ENCODE measurements around the gene ADARB2. TPM values are rescaled to one million over a fixed set of nuclear protein-coding genes. Genes with fewer than 3 reads are reported as not detected.
"Not testable (repeated sequence)": the region's sequence is repeated elsewhere in the genome, so short reads cannot be mapped to it uniquely, and the experiment has no call there.

The ADARB2 gene
- total RNA-seq, 2 experiments from 2014 or later = 0.63 to 0.99 TPM

DNA sequence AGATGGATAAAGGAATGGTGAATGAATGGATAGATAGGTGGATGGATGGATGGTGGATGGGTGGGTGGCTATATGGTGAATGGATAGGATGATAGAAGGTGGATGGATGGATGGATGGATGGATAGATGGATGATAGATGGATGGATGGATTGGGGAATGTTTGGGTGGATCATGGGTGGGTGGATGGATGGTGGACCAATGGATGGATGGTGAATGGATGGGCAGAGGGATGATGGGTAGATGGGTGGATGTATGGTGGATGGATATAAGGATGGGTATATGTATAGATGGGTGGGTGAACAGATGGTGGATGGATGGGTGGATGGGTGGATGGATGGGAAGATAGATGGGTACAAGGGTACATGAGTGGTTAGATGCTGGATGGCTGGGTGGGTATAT, 322.4 kb downstream of the ADARB2 start:
- DNase-seq (no peak), ATAC-seq (no peak)
- Mint-ChIP-seq H3K4me1 (ENCODE audit: low read depth) (peaks cover 3% of the 10 kb centered on the region), H3K9me3 (ENCODE audit: insufficient read depth) (no peaks in the 10 kb centered on the region), H3K27me3 (ENCODE audit: low read depth) (peaks cover 6% of the 10 kb centered on the region), H3K4me3 (no peak overlapping the region), H3K36me3 (ENCODE audit: low read depth) (no peaks in the 10 kb centered on the region), H3K27ac (no peak overlapping the region)
- CTCF ChIA-PET = no interaction called here
- POLR2A ChIA-PET = no interaction called here

DNA sequence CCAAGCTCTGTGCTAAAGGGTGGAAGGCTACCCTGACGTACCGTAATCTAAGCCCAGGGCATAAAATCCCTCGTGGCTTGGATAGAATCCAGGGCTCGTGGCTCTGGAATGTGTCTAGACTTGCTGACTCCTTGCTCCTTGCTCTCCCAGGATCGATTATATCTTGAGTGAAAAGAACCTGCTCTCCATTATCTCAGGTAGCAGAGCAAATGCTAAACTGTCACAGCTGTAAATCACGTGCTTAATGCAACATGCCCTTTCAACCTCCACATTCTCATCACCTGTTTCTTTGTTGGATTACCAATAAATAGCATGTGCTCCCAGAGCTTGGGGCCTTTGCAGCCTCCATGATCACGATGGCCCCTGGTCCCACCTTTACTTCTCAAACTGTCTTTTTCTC, 323.0 kb downstream of the ADARB2 start:
- H3K9me3 Mint-ChIP-seq (ENCODE audit: insufficient read depth); DNase-seq; H3K4me1 Mint-ChIP-seq (ENCODE audit: low read depth); H3K27me3 Mint-ChIP-seq (ENCODE audit: low read depth); POLR2A ChIA-PET; ATAC-seq; H3K4me3 Mint-ChIP-seq; H3K27ac Mint-ChIP-seq; H3K36me3 Mint-ChIP-seq (ENCODE audit: low read depth); CTCF ChIA-PET: not testable (repeated sequence)

DNA sequence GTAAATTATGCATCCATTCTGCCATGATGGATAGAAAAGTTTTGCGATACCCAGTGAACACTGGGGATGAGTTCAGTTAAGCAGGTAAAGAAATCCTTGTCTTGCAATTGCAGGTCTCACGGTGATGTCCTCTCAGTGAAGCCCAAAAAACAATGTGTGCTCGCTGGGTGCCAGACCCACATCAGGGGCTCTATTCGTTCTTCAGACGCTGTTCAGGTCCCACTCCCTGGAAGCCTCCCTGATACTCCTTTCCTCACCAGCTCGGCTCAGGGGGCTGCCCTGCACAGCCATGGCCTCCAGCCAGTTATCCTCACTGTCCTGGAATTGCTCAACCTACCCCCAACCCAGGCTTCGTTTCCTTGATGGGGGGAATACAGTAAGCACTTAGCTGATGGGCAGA, 323.5 kb downstream of the ADARB2 start:
- no peak overlapping the region for H3K27ac Mint-ChIP-seq
- no peaks in the 10 kb centered on the region for H3K36me3 Mint-ChIP-seq (ENCODE audit: low read depth)
- POLR2A ChIA-PET = no interaction called here
- no peak overlapping the region for H3K4me3 Mint-ChIP-seq
- peaks cover 3% of the 10 kb centered on the region for H3K4me1 Mint-ChIP-seq (ENCODE audit: low read depth)
- no peak for DNase-seq
- ATAC-seq = no peak
- peaks cover 6% of the 10 kb centered on the region for H3K27me3 Mint-ChIP-seq (ENCODE audit: low read depth)
- CTCF ChIA-PET = no interaction called here
- no peaks in the 10 kb centered on the region for H3K9me3 Mint-ChIP-seq (ENCODE audit: insufficient read depth)

DNA sequence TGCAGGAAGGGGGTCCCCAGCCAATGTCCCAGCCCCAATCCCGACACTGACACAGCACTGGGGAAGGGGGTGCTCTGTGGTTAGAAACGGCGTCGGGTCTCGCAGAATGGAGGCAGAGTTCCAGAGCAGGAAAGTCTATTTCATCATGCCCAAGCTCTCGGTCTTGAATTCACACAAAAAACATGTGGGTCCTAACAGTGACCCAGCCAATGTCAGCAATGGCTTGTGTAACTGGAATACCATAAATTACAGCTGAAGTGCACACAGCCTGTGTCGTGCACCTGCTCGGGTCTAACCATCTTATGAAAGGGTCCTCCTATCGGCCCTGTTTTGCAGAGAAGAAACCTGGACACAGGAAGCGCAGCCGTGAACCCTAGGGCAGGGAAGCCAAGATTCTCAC, 324.1 kb downstream of the ADARB2 start:
- no peak for ATAC-seq
- no peak overlapping the region for H3K27ac Mint-ChIP-seq
- no peaks in the 10 kb centered on the region for H3K9me3 Mint-ChIP-seq (ENCODE audit: insufficient read depth)
- H3K27me3 Mint-ChIP-seq (ENCODE audit: low read depth) = peaks cover 6% of the 10 kb centered on the region
- H3K4me1 Mint-ChIP-seq (ENCODE audit: low read depth) = peaks cover 3% of the 10 kb centered on the region
- POLR2A ChIA-PET = no interaction called here
- H3K36me3 Mint-ChIP-seq (ENCODE audit: low read depth) = no peaks in the 10 kb centered on the region
- no peak overlapping the region for H3K4me3 Mint-ChIP-seq
- no peak for DNase-seq
- CTCF ChIA-PET = no interaction called here

DNA sequence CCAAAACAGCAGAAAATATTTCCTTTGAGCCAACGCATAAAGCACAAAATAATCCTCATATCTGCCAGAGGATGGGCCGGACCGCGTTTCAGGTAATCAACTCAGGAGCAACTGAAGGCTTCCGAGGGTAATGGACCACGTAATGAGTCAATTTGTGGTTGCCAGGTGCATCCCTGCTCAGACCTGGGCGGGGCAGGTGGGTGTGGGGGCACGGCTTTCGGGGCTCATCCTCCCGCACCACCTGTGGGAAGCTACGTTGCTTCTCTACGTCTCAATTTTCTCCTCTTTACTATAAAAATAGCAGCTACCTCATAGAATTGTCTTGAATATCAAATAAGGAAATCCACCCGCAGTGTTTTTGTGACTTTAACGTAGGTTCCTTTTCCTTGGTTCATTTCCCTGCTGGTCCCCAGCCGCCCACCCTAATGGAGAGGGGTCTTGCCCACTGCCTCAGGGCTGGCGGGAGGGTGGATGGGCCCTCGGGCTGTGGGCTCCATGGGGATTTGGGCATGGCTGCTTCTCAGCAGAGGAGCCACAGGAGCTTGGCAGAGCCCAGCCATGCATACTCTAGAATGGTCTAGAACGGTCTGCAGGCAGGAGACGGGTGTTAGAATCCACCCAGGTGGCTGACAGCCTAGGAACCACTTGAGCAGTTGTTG, 324.7 kb downstream of the ADARB2 start:
- no peak overlapping the region for H3K27ac Mint-ChIP-seq
- H3K4me1 Mint-ChIP-seq (ENCODE audit: low read depth) = peaks cover 3% of the 10 kb centered on the region
- ChIA-PET CTCF (no interaction called here), POLR2A (no interaction called here)
- ATAC-seq (no peak), DNase-seq (no peak)
- H3K27me3 Mint-ChIP-seq (ENCODE audit: low read depth) = peaks cover 6% of the 10 kb centered on the region
- no peaks in the 10 kb centered on the region for H3K9me3 Mint-ChIP-seq (ENCODE audit: insufficient read depth)
- no peaks in the 10 kb centered on the region for H3K36me3 Mint-ChIP-seq (ENCODE audit: low read depth)
- no peak overlapping the region for H3K4me3 Mint-ChIP-seq

DNA sequence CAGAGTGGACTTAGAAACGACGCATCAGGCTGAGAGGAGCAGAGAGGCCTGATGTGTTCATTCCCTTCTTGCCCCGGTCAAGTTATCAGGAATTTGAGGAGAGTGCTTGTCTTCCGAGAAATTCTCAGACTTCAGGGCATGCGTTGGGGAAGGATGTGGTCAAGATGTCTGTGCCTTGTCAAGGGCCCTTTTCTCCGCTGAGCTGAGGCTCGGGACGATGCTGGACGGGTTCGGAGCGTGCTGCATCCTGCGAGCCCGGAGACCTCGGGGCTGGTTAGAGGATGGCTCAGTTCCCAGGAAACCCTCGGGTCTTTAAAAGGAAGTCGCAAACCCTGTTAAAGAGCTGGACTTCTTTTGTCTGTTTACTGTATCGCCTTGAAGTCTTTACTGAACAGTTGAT, 325.4 kb downstream of the ADARB2 start:
- POLR2A ChIA-PET = no interaction called here
- Mint-ChIP-seq H3K27me3 (ENCODE audit: low read depth) (peaks cover 6% of the 10 kb centered on the region), H3K9me3 (ENCODE audit: insufficient read depth) (no peaks in the 10 kb centered on the region), H3K4me1 (ENCODE audit: low read depth) (peaks cover 3% of the 10 kb centered on the region), H3K36me3 (ENCODE audit: low read depth) (no peaks in the 10 kb centered on the region), H3K4me3 (no peak overlapping the region), H3K27ac (no peak overlapping the region)
- CTCF ChIA-PET = no interaction called here
- no peak for ATAC-seq
- no peak for DNase-seq

DNA sequence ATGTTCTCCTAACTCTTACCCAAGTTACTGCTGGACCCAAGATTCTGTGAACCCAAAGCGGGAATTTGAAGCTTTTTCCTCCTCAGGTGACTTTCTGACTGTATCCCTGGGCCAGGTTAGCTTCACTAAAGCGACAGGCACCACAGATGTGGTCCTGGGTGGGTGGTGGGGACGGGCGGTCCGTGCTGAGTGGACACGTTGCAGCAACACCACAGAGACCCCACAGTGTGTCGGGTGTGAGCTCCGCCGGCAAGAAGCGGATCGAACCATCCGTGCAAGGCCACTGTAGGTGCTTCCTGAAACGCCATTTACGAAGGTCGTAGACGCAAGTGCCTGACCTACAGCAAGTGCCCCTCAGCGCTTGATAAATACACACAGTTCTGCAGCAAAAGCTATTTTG, 325.9 kb downstream of the ADARB2 start:
- DNase-seq = no peak
- H3K27ac Mint-ChIP-seq = no peak overlapping the region
- CTCF ChIA-PET = no interaction called here

DNA sequence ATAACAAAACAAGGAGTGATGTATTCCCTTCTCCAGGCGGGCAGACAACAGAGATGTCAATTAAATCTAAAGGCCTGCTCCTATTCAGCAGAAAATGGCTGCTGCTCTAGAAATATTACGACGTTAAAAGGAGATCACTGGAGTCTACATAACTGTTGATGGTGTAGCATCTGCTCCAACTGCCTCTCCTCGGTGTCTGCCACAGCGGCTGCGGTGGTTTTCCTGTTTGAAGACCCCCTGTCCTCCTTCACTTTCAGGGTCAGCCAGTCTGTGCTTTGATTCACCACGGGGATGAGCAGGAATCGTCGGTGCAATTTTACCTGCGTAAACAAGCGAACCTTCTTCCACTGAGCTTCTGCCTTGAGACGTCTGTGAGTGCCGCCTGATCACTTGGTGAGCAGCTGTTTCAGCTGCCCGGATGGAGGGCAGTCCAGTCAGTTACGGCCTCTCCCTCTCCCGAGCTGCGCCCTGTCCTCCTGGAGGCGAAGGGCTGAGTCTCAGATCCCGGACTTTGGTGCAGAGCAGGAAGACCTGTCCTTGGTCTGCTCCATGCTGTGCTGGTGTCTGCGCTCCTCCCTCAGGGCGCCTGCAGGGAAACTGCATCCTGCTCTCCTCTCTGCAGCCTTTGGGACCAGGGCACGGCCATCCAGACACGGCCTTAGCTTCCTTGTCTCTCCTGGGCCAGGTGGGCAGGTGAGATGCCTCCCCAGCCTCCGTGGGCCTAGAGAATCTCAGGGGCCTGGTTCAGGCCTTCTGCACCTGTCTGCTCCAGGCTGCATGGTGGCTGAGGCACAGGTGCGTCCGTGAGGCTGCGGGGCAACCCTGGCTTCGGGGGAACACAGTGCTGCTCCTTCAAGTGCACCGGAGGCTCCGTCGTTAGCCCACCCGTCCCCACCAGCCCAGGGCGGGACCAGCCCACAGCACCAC, 326.6 kb downstream of the ADARB2 start:
- POLR2A ChIA-PET = no interaction called here
- ATAC-seq = no peak
- no peaks in the 10 kb centered on the region for H3K9me3 Mint-ChIP-seq (ENCODE audit: insufficient read depth)
- H3K4me3 Mint-ChIP-seq = no peak overlapping the region
- H3K27me3 Mint-ChIP-seq (ENCODE audit: low read depth) = peaks cover 6% of the 10 kb centered on the region
- no peak for DNase-seq
- H3K4me1 Mint-ChIP-seq (ENCODE audit: low read depth) = peaks cover 3% of the 10 kb centered on the region
- no peaks in the 10 kb centered on the region for H3K36me3 Mint-ChIP-seq (ENCODE audit: low read depth)
- CTCF ChIA-PET = no interaction called here
- H3K27ac Mint-ChIP-seq = no peak overlapping the region

More for the DNA sequence above, 325.9 kb downstream of the ADARB2 start:
- Mint-ChIP-seq H3K4me1 (ENCODE audit: low read depth) (peaks cover 3% of the 10 kb centered on the region), H3K4me3 (no peak overlapping the region), H3K36me3 (ENCODE audit: low read depth) (no peaks in the 10 kb centered on the region), H3K9me3 (ENCODE audit: insufficient read depth) (no peaks in the 10 kb centered on the region), H3K27me3 (ENCODE audit: low read depth) (peaks cover 6% of the 10 kb centered on the region)
- POLR2A ChIA-PET = no interaction called here
- ATAC-seq = no peak

DNA sequence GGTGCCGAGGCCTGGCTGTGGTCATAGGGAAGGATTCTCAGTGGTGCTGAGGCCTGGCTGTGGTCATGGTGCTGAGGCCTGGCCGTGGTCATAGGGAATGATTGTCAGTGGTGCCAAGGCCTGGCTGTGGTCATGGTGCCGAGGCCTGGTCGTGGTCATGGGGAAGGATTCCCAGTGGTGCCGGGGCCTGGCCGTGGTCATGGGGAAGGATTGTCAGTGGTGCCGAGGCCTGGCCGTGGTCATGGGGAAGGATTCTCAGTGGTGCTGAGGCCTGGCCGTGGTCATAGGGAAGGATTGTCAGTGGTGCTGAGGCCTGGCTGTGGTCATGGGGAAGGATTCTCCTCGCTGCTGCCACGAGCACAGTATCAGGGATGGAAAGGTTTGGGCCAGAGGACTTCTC, 327.3 kb downstream of the ADARB2 start:
- peaks cover 3% of the 10 kb centered on the region for H3K4me1 Mint-ChIP-seq (ENCODE audit: low read depth)
- no peak overlapping the region for H3K27ac Mint-ChIP-seq
- no peaks in the 10 kb centered on the region for H3K9me3 Mint-ChIP-seq (ENCODE audit: insufficient read depth)
- POLR2A ChIA-PET = no interaction called here
- CTCF ChIA-PET = no interaction called here
- ATAC-seq (no peak), DNase-seq (no peak)
- H3K36me3 Mint-ChIP-seq (ENCODE audit: low read depth) = no peaks in the 10 kb centered on the region
- peaks cover 6% of the 10 kb centered on the region for H3K27me3 Mint-ChIP-seq (ENCODE audit: low read depth)
- H3K4me3 Mint-ChIP-seq = no peak overlapping the region

DNA sequence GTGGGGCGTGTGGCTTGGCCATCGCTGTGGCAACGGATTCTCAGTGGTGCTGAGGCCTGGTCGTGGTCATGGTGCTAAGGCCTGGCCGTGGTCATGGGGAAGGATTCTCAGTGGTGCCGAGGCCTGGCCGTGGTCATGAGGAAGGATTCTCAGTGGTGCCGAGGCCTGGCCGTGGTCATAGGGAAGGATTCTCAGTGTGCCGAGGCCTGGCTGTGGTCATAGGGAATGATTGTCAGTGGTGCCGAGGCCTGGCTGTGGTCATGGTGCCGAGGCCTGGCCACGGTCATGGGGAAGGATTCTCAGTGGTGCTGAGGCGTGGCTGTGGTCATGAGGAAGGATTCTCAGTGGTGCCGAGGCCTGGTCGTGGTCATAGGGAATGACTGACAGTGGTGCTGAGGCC, 327.9 kb downstream of the ADARB2 start:
- DNase-seq = no peak
- CTCF ChIA-PET = no interaction called here

DNA sequence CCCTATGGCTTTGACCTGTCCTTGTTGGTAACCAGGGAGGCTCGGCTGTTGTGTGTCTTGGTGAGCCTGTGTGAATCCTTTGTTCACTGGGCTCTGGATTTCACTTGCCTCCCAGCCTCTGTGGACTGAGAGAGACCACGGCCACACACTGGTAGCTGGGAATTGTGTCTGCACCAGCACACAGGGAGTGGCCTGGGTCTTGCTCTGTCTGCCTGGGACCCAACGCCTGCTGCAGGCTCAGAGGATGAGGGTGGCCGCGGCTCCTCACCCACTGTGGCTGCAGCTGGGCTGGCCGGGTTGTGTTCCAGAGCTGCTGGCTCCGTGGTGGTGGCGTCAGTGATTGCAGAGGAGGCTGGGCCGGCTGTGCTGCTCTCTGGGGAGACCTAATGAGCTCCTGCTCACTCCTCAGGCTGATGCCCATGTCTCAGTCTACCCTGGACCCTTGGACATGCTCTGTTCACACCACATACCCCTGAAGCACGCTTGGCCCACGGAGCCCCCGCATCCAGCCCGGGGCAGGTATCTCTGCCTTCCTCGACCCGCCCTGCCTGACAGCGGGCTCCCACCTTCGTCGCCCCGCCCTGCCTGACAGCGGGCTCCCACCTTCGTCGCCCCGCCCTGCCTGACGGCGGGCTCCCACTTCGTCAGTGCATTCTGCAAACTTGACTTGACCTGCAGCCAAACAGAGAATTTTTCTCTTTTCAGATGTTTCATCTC, 328.5 kb downstream of the ADARB2 start:
- peaks cover 6% of the 10 kb centered on the region for H3K27me3 Mint-ChIP-seq (ENCODE audit: low read depth)
- peaks cover 3% of the 10 kb centered on the region for H3K4me1 Mint-ChIP-seq (ENCODE audit: low read depth)
- no peaks in the 10 kb centered on the region for H3K9me3 Mint-ChIP-seq (ENCODE audit: insufficient read depth)
- H3K4me3 Mint-ChIP-seq = no peak overlapping the region
- no peaks in the 10 kb centered on the region for H3K36me3 Mint-ChIP-seq (ENCODE audit: low read depth)
- POLR2A ChIA-PET = no interaction called here
- H3K27ac Mint-ChIP-seq = no peak overlapping the region
- DNase-seq (no peak), ATAC-seq (no peak)
- CTCF ChIA-PET = no interaction called here

More for the DNA sequence above, 327.9 kb downstream of the ADARB2 start:
- no peak overlapping the region for H3K4me3 Mint-ChIP-seq
- peaks cover 3% of the 10 kb centered on the region for H3K4me1 Mint-ChIP-seq (ENCODE audit: low read depth)
- H3K36me3 Mint-ChIP-seq (ENCODE audit: low read depth) = no peaks in the 10 kb centered on the region
- no peak for ATAC-seq
- no peak overlapping the region for H3K27ac Mint-ChIP-seq
- peaks cover 6% of the 10 kb centered on the region for H3K27me3 Mint-ChIP-seq (ENCODE audit: low read depth)
- POLR2A ChIA-PET = no interaction called here
- no peaks in the 10 kb centered on the region for H3K9me3 Mint-ChIP-seq (ENCODE audit: insufficient read depth)
